ENCODE data around the gene GAS5. TPM values are rescaled to one million over a fixed set of nuclear protein-coding genes. Genes with fewer than 3 reads are reported as not detected.
"Not testable (repeated sequence)": the region's sequence is repeated elsewhere in the genome, so short reads cannot be mapped to it uniquely, and the experiment has no call there.

Gene GAS5
- total RNA-seq, 1 donor from 2014 or later: 335 TPM

DNA sequence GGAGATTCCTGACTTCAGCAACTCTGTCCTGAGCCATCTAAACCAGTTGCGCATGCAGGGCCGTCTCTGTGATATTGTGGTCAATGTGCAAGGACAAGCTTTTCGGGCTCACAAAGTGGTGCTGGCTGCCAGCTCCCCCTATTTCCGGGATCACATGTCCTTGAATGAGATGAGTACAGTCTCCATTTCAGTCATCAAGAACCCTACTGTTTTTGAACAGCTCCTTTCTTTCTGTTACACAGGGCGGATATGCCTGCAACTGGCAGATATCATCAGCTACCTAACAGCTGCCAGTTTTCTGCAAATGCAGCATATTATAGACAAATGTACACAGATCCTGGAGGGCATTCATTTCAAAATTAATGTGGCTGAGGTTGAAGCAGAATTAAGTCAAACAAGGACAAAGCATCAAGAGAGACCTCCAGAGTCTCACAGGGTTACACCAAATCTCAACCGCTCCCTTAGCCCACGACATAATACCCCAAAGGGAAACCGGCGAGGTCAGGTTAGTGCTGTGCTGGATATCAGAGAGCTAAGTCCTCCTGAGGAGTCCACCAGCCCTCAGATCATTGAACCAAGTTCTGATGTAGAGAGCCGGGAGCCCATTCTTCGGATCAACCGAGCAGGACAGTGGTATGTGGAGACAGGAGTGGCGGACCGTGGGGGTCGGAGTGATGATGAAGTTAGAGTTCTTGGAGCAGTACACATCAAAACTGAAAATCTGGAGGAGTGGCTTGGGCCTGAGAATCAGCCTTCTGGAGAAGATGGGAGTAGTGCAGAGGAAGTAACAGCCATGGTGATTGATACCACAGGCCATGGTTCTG is 2.7 kb upstream of the GAS5 start:
- intact Hi-C loops (cut with micrococcal nuclease): no loop called here

DNA sequence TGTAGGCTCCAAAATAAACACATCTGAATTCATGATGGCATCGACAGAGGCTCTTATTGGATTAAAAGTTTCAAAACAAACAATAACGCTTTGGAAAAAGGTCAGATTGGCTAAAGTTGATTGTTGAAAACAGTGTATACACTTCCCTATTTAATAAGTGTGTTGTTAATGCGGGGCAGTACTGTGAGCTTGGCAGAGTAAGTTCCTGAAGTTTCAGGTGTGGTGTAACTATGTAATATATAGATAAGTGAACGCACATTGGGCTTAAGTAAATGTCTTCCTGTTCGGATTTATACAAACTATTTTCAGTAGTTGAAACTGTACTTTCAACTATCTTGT is 1.2 kb upstream of the GAS5 start:
- intact Hi-C loops (cut with micrococcal nuclease): loop anchor here (2.0 to 5.0 kb wide), 5 partner anchors 83 to 1427 kb away; partner anchors contain the start of genes KIAA0040 and PIGC

DNA sequence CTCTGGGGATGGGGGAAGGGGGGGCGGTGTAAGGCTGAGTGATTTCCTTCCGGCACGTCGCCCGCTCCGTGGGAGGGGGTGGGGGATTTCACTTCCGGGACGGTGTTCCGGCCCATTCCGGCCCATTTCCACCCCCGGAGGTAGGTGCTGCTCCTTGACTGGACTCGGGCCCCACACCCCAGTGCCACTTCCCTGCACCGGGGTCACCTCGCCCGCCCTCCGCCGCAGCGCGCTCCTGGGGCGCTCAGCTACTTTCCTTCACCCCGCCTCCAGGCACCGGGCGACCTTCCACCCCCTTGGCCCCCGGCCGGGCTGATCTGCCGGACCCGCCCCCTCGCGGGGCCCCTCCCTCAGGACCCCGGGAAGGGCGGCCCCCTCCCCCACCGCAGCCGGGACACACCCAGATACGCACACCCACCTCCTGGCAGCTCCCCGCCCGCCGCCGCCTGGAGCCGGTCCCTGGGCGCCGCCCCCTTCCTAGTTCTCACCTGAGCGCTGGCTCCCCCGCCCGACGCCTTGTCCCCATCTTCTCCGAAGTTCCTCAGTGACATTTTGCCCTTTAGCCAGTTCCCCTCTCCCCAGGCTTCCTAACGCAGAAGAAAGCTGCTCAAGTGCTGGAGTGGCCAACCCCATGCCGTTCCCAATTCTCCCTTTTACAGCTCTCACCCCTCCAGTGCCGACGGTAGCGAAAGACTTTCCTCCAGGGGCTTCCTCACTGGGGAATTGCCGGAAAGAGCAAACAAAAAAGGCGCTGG is 654 bp upstream of the GAS5 start, which contains the start of gene ZBTB37:
ZBTB37 (plus strand) TSS at position 115 of the 755 bp plus-strand sequence. CDS start 1,846 bp downstream, outside the sequence.
- intact Hi-C loops (cut with micrococcal nuclease): loop anchor here (1.0 to 5.0 kb wide), 18 partner anchors 44 to 1426 kb away; partner anchors contain the start of genes CACYBP, CENPL, DARS2 and KIAA0040

GRCh38 chr1:173867141-173867752 is 542 bp downstream of the GAS5 start:
- intact Hi-C loops (cut with micrococcal nuclease): loop anchor here (2.0 to 5.0 kb wide), 4 partner anchors 85 to 1425 kb away; partner anchors contain the start of gene PIGC

DNA sequence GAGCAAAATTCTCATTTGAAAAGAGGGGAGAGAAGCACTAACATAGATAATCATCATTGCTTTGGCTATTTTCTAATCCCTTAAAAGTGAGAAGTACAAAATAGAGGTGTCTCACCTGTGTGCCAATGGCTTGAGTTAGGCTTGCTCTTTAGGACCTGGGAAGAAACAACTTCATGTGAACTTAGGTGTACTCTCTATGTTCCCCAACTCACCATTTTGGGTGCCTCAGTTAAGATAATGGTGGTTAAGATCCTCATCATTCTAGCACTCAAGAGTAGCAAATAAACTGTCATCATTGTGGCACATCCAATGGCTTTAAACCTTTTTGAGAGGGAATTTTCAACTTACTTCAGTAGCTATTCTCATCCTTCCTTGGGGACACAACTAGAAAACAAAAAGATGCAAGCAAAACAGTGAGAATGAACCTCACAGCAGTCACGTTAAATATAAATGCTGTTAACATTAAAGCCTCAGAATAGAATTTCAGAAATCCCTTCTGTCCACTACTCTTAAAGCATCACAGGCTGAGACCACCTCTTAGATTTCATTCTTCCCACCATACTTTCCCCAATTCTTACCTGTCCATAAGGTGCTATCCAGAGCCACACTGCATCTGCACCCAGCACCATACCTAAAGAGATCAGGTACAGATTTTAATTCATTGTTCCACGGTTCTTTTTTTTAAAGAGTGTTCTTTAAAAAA is 1.2 kb downstream of the GAS5 start:
- intact Hi-C loops (cut with micrococcal nuclease): loop anchor here (2.0 to 5.0 kb wide), 4 partner anchors 86 to 1424 kb away; partner anchors contain the start of gene PIGC

DNA sequence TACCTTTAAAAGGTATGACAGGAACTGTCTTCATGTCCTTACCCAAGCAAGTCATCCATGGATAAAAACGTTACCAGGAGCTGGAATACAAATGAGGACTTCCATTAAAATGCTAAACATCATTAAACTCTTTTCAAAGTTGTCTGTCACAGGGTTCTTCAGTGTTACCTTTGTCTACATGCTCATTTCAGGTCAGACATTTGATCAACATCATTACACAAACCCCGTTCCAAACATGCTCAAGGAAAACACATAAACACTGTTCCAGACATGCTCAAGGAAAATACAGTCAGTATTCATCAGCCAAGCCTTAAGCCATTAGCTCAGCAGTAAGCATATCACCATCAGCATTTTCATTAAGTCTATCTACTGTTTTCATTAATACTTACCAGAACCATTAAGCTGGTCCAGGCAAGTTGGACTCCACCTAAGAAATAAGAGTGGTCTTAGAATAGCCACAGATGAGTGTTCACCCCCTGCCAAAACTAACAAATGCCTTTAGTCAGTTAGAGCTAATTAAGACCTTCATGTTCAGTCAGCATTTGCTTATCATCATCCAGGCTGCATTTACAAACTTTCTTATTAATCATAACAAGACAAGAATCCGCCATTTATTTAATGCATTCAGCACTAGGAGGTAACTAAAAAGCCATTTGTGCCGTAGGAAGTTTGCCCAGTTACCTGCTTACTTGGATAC is 2.2 kb downstream of the GAS5 start:
- intact Hi-C loops (cut with micrococcal nuclease): loop anchor here (1.0 to 5.0 kb wide), 5 partner anchors 8 to 1423 kb away; partner anchors contain the start of gene PIGC

GRCh38 chr1:173864179-173864867 is 3.5 kb downstream of the GAS5 start:
- intact Hi-C loops (cut with micrococcal nuclease): no loop called here

- intact Hi-C loops (cut with micrococcal nuclease): no loop called here
Measured at GRCh38 chr1:173863224-173864161, 4.3 kb downstream of the GAS5 start.

DNA sequence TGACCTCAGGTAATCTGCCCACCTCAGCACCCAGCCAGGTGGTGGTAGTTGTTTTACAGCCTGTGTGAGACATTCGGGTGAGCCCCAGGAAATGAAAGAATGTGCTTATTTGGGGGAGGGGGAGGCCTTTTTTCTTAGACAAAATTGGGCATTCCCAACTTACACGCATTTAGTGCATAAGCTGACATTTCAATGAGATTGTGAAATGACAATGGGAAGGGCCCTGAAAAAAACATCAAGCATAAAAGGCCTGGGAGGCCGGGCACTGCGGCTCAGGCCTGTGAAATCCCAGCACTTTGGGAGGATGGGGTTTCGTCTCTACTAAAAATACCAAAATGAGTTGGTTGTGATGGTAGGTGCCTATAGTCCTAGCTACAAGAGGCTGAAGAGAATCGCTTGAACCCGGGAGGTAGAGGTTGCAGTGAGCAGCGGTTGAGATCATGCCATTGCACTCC is 5.0 kb downstream of the GAS5 start:
- intact Hi-C loops (cut with micrococcal nuclease): no loop called here

DNA sequence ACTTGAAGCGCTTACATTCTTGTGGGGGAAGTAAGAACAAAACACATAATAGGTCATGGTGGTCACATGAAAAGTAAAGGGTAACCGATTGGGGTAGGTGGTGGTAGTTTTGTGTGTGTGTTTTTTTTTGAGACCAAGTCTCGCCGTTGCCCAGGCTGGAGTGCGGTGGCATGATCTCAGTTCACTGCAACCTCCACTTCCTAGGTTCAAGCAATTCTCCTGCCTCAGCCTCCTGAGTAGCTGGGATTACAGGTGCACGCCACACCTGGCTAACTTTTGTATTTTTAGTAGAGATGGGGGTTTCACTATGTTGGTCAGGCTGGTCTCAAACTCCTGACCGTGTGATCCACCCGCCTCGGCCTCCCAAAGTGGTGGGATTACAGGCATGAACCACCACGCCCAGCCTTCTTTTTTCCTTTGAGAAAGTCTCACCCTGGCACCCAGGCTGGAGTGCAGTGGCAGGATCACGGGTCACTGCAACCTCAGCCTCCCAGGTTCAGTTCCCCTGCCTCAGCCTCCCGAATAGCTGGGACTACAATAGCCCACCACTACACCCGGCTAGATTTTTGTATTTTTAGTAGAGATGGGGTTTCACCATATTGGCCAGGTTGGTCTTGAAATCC is 5.5 kb downstream of the GAS5 start:
- intact Hi-C loops (cut with micrococcal nuclease): not testable (repeated sequence)

DNA sequence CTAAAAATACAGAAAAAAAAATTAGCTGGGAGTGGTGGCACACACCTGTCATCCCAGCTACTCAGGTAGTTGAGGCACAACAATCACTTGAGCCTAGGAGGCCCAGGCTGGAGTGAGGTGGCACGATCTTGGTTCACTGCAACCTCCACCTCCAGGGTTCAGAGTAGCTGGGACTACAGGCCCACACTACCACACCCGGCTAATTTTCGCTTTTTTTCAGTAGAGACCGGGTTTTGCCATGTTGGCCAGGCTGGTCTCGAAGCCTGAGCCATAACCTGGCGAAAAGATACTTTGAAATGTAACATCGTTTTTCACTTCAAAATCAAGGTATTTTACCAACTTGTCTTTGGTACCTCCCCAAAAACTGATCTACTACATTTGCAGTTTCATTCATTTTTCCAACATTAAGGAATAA is 6.1 kb downstream of the GAS5 start:
- intact Hi-C loops (cut with micrococcal nuclease): no loop called here

GRCh38 chr1:173860065-173860464 is 7.7 kb downstream of the GAS5 start:
- intact Hi-C loops (cut with micrococcal nuclease): no loop called here

- intact Hi-C loops (cut with micrococcal nuclease): not testable (repeated sequence)
Measured at GRCh38 chr1:173859547-173859946, 8.2 kb downstream of the GAS5 start.

GRCh38 chr1:173857363-173857917 is 10.3 kb downstream of the GAS5 start:
- intact Hi-C loops (cut with micrococcal nuclease): loop anchor here (1.0 kb wide), 1 partner anchor 8 kb away; no protein-coding TSS in a partner anchor

- intact Hi-C loops (cut with micrococcal nuclease): loop anchor here (1.0 kb wide), 1 partner anchor 8 kb away; no protein-coding TSS in a partner anchor
Measured at GRCh38 chr1:173856903-173857302, 10.9 kb downstream of the GAS5 start.

GRCh38 chr1:173856014-173856413 is 11.8 kb downstream of the GAS5 start:
- intact Hi-C loops (cut with micrococcal nuclease): no loop called here

DNA sequence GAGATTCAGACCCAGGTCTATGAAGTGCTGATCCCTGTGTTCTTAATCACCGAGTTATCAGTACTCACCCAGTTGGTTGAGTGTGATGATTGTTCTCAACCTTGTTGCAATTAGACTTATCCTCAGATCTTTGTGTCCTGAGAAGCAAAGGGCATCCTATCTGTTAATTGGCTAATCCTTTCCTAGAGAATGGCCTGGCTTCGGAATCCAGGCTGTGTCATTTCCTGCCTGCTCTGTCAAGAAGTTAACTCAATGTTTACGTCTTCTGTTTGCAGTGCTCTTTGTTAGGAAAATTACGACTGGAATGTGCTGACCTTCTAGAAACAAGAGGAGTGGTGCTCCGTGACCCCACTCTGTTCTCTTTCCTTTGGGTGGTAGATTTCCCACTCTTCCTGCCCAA is 14.7 kb downstream of the GAS5 start:
- intact Hi-C loops (cut with micrococcal nuclease): no loop called here

DNA sequence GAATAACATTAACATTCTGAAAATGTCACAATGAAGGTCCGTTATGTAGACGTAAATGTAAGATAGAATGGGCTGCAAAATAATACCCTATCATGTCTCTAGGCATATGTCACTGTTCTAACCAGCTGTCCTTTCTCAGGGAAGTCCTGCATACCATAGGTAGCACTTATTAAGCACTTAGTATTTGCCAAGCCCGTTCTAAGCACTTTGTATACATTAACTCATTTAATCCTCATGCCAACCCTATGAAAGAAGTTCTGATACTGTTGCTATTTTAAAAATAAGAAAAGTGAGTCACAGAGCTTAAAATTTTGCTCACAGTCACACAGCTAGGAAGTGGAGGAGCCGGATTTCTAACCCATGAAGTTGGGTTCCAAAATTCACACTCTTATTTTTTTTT is 15.7 kb downstream of the GAS5 start:
- intact Hi-C loops (cut with micrococcal nuclease): no loop called here
